GM12891 (cell line): ENCODE results near the gene TENM4.

Experiments
- POLR2A ChIP-seq: IDR thresholded peaks from 2 replicates; pipeline ENCODE4 v1.6.1; 2011; ENCODE audit warnings: low read depth, low read length, control low read depth
- SPI1 ChIP-seq: IDR thresholded peaks from 2 replicates; pipeline ENCODE4 v1.6.1; 2011; ENCODE audit warnings: low read depth, low read length, control low read depth

DNA sequence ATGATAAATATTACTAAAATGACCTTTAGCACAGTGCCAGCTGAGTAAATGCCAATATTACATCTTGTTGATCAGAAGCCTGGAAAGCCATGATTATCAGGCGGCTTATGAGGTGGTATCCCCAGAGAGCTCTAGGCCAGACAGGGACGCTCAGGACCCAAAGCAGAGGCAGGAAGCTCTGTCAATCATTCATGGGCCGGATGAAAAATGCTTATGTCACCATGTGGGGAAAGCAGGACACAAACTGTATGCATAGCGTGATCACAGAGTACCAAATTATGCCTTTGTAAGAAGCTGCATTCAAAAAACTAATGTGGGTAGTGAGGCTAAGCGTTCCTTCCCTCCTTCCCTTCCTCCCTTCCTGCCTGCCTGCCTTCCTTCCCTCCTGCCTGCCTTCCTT, 82.6 kb downstream of the TENM4 start:
- TF ChIP-seq POLR2A (no peak), SPI1 (no peak)
